H1 (cell line): Measurements from ENCODE around the gene TRAPPC8. TPM values are rescaled to one million over a fixed set of nuclear protein-coding genes. Genes with fewer than 3 reads are reported as not detected.

ENCODE experiments used
- CHD2 ChIP-seq: IDR thresholded peaks from 2 replicates; pipeline ENCODE4 v1.6.1; 2012; ENCODE audit warnings: low read length, improper control_type of control experiment
- CHD7 ChIP-seq: fragments of 300-600 bp; sonication (generic); IDR thresholded peaks from 2 replicates; pipeline ENCODE4 v1.7.1; 2012; ENCODE audit warnings: low read length, moderate library complexity, mild to moderate bottlenecking, inconsistent platforms; ENCODE audit not compliant: insufficient replicate concordance
- CTBP2 ChIP-seq: IDR thresholded peaks from 2 replicates; pipeline ENCODE4 v1.7.0; 2011; ENCODE audit warnings: borderline replicate concordance, mild to moderate bottlenecking, moderate library complexity, mixed read lengths, low read length; ENCODE audit not compliant: insufficient read depth, insufficient read length
- polyA plus RNA-seq, 7 experiments: library from polyadenylated mRNA; depleted of rRNA in 3 of 7; stranded (reverse) in 5 of 7; unstranded in 2 of 7; fragments of >200 nt in 5 of 7; fragments of 200-250 nt in 2 of 7; gene quantifications; 1 replicate in 5 of 7; 2 replicates in 1 of 7; 4 replicates in 1 of 7; pipeline versions ENCODE4 v1.2.1 to v1.2.3, GENCODE V29; 2011 to 2013; ENCODE audit warnings: missing spikeins in 2 of 7, mixed read lengths in 2 of 7
- total RNA-seq: library from RNA; stranded (reverse); fragmentation: NEBNext Ultra II Directional; extraction: Animal tissue kit (Norgen Biotek cat#: 25700); gene quantifications from 2 replicates; pipeline ENCODE4 v1.2.1, GENCODE V29; 2021
- TF ChIP-seq, protein P1 (sequence below): IDR thresholded peaks from 2 replicates; pipeline ENCODE4 v1.6.1; 2011; ENCODE audit warnings: low read length, improper control_type of control experiment

TRAPPC8 gene
- total and polyA plus RNA-seq, 2 of the 8 experiments (the other 6 are each of a cell fraction or from before 2014, with no cell fraction given), result 43.6 to 56.5 TPM

- TF ChIP-seq CHD7 (no peak), CHD2 (no peak), CTBP2 (no peak)
- TF ChIP-seq, protein P1, sequence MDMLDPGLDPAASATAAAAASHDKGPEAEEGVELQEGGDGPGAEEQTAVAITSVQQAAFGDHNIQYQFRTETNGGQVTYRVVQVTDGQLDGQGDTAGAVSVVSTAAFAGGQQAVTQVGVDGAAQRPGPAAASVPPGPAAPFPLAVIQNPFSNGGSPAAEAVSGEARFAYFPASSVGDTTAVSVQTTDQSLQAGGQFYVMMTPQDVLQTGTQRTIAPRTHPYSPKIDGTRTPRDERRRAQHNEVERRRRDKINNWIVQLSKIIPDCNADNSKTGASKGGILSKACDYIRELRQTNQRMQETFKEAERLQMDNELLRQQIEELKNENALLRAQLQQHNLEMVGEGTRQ, result no peak
Observed at GRCh38 chr18:31970617-31971016, 27.7 kb upstream of the TRAPPC8 start (continued).
